CD8-positive, alpha-beta memory T cell (primary cell): ENCODE measurements around the gene CNGA1. TPM values are rescaled to one million over a fixed set of nuclear protein-coding genes. Genes with fewer than 3 reads are reported as not detected.
A peak's percentile ranks its signal among the peaks of the same experiment; 100 is the strongest.

ENCODE experiments used
- CTCF ChIA-PET: fragments of 350-600 bp; sonication (Branson Sonifier 250); formaldehyde crosslinking; loops from one replicate; lab custom pipeline; 2021; ENCODE audit warnings: antibody characterized with exemption; lab: Charles Lee
- POLR2A ChIA-PET: fragments of 350-600 bp; sonication (Branson Sonifier 250); formaldehyde crosslinking; loops from one replicate; lab custom pipeline; 2021; ENCODE audit warnings: antibody characterized with exemption; lab: Charles Lee
- DNase-seq, 5 donors: peaks; one replicate each; pipeline versions ENCODE4 v3.0.0 to v3.0.0-alpha.2; 2020 to 2022; ENCODE audit warnings: mixed read lengths in 1 of 5
- H3K27ac ChIP-seq: one replicate; pipeline ENCODE4 v1.7.0; 2013; ENCODE audit warnings: low read depth, mild to moderate bottlenecking, low read length, moderate library complexity
- H3K27me3 ChIP-seq: 2 replicates; pipeline ENCODE4 v1.7.0; 2013; ENCODE audit warnings: low read length, mild to moderate bottlenecking; ENCODE audit not compliant: insufficient read depth, poor library complexity, severe bottlenecking
- H3K36me3 ChIP-seq: 2 replicates; pipeline ENCODE4 v1.7.0; 2013; ENCODE audit warnings: mild to moderate bottlenecking, low read length, moderate library complexity; ENCODE audit not compliant: insufficient read depth
- H3K4me1 ChIP-seq: 2 replicates; pipeline ENCODE4 v1.7.0; 2013; ENCODE audit warnings: mild to moderate bottlenecking, low read length, moderate library complexity; ENCODE audit not compliant: insufficient read depth
- H3K4me3 ChIP-seq: 2 replicates; pipeline ENCODE4 v1.7.0; 2013; ENCODE audit warnings: mild to moderate bottlenecking, low read length
- H3K9me3 ChIP-seq: 2 replicates; pipeline ENCODE4 v1.7.0; 2013; ENCODE audit warnings: mild to moderate bottlenecking, low read length
- H3K27ac Mint-ChIP-seq, 8 donors: one replicate each; pipeline ENCODE4 v1.8.0; 2020 to 2021; ENCODE audit warnings: mixed read lengths in 8 of 8, mild to moderate bottlenecking in 6 of 8, inconsistent platforms in 3 of 8, moderate library complexity in 3 of 8
- H3K27me3 Mint-ChIP-seq, 2 donors: one replicate each; pipeline ENCODE4 v1.8.0; 2020 to 2021; ENCODE audit warnings: mixed read lengths in 2 of 2, mild to moderate bottlenecking in 1 of 2, moderate library complexity in 1 of 2
- H3K36me3 Mint-ChIP-seq, 3 donors: one replicate each; pipeline ENCODE4 v1.8.0; 2020 to 2021; ENCODE audit warnings: mixed read lengths in 3 of 3, inconsistent platforms in 1 of 3, mild to moderate bottlenecking in 1 of 3
- H3K4me1 Mint-ChIP-seq, 3 donors: one replicate each; pipeline ENCODE4 v1.8.0; 2020 to 2021; ENCODE audit warnings: mixed read lengths in 3 of 3, inconsistent platforms in 1 of 3, mild to moderate bottlenecking in 1 of 3
- H3K4me3 Mint-ChIP-seq, 7 donors: one replicate each; pipeline ENCODE4 v1.8.0; 2020 to 2021; ENCODE audit warnings: mixed read lengths in 7 of 7, mild to moderate bottlenecking in 6 of 7, moderate library complexity in 4 of 7, inconsistent platforms in 2 of 7
- H3K9me3 Mint-ChIP-seq, 5 donors: one replicate each; pipeline ENCODE4 v1.8.0; 2020 to 2022; ENCODE audit warnings: mixed read lengths in 5 of 5, mild to moderate bottlenecking in 3 of 5, moderate library complexity in 2 of 5, inconsistent platforms in 1 of 5
- polyA plus RNA-seq: library from polyadenylated mRNA; unstranded; fragments of 300-500 nt; fragmentation: Illumina TruSeq; gene quantifications from one replicate; pipeline ENCODE4 v1.2.3, GENCODE V29; 2021
- total RNA-seq, 2 experiments: library from RNA; stranded (reverse); gene quantifications; one replicate each; pipeline ENCODE4 v1.2.3, GENCODE V29; 2021

CNGA1 gene
- total and polyA plus RNA-seq, 3 experiments from 2014 or later, result not detected

DNA sequence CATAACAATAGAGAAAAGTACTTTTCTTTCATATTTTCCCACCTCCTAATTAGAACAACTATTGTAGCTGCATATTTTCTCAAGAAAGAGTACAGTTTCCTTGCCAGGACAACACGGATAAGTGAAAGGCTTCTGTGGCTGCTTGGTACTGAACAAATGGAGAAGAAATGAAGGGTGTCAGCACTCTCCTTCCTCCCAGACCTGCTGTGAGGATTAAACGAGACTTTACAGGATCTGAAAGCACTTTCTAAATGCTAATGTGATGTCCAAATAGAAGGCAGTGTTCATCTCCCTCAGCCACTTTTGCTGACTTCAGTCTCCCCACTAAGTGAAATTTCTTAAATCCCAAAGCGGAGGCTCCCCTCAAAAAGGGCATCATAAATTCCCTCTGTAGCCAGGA is 14.0 kb upstream of the CNGA1 start:
- Histone ChIP-seq H3K4me1 (no peaks in the 10 kb centered on the region), H3K27me3 (no peaks in the 10 kb centered on the region), H3K27ac (no peak overlapping the region), H3K9me3 (no peaks in the 10 kb centered on the region), H3K4me3 (no peak overlapping the region), H3K36me3 (no peaks in the 10 kb centered on the region)
- H3K36me3 Mint-ChIP-seq, result no peaks in the 10 kb centered on the region
- no peaks in the 10 kb centered on the region for H3K9me3 Mint-ChIP-seq
- ChIA-PET POLR2A (no interaction called here), CTCF (interaction anchor here (1.8 to 2.5 kb wide), 2 partner anchors 57 to 109 kb away, joined by 5 to 9 read pairs; no protein-coding TSS in a partner anchor)
- peak overlapping the region in 1 of 8 donors; percentile 3 for H3K27ac Mint-ChIP-seq
- no peak for DNase-seq
- peaks cover 4 to 7% of the 10 kb centered on the region in 2 donors for H3K27me3 Mint-ChIP-seq
- H3K4me3 Mint-ChIP-seq, result no peak overlapping the region
- H3K4me1 Mint-ChIP-seq, result peaks cover 3 to 15% (median 14%) of the 10 kb centered on the region in 3 donors

DNA sequence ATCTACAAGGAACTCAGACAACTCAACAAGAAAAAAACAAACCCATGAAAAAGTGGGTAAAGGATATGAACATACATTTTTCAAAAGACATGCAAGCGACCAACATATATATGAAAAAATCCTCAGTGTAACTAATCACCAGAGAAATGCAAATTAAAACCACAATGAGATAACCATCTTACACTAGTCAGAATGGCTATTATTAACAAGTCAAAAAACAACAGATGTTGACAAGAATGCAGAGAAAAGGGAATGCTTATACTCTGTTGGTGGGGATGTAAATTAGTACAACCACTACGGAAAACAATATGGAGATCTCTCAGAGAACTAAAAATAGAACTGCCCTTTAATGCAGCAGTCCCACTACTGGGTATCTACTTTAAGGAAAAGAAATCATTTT is 12.2 kb upstream of the CNGA1 start:
- POLR2A ChIA-PET, result no interaction called here
- H3K4me1 Mint-ChIP-seq, result peaks cover under 1 to 11% (median 10%) of the 10 kb centered on the region in 3 donors
- no peak overlapping the region for H3K4me3 ChIP-seq
- no peak for DNase-seq
- no peaks in the 10 kb centered on the region for H3K27me3 ChIP-seq
- H3K9me3 ChIP-seq, result no peaks in the 10 kb centered on the region
- H3K27me3 Mint-ChIP-seq, result peaks cover 12 to 15% of the 10 kb centered on the region in 2 donors
- no peak overlapping the region for H3K27ac Mint-ChIP-seq
- no peak overlapping the region for H3K27ac ChIP-seq
- peaks cover 0 to 3% (median 0%) of the 10 kb centered on the region in 3 donors for H3K36me3 Mint-ChIP-seq
- no peak overlapping the region for H3K4me3 Mint-ChIP-seq
- CTCF ChIA-PET, result interaction anchor here (0.9 to 1.3 kb wide), 2 partner anchors 9 to 12 kb away, joined by 3 read pairs; no protein-coding TSS in a partner anchor
- H3K36me3 ChIP-seq, result no peaks in the 10 kb centered on the region
- no peaks in the 10 kb centered on the region for H3K4me1 ChIP-seq
- no peaks in the 10 kb centered on the region for H3K9me3 Mint-ChIP-seq

DNA sequence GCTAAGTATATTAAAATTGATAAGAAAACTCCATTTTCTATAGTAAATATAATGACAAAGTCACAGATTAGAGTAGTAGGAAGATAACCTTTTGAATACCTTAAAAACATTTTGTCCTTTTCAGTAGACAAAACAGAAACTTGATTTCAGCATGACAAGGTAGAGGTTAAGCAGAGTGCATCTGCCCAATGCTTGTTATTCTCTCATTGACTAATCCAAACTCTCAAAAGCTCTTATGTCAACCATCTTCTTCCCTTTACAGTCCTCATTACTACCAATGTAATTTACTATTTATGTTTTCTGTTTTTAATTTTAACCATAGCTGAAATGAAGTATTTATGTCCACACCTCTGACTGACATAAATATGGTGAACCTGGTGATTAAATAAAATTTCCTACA is 11.2 kb upstream of the CNGA1 start:
- Mint-ChIP-seq H3K4me3 (no peak overlapping the region), H3K36me3 (peaks cover 0 to 3% (median 0%) of the 10 kb centered on the region in 3 donors), H3K4me1 (peaks cover 0 to 10% (median 9%) of the 10 kb centered on the region in 3 donors), H3K27ac (no peak overlapping the region), H3K27me3 (peaks cover 15 to 18% of the 10 kb centered on the region in 2 donors), H3K9me3 (no peaks in the 10 kb centered on the region)
- Histone ChIP-seq H3K36me3 (no peaks in the 10 kb centered on the region), H3K9me3 (no peaks in the 10 kb centered on the region), H3K4me1 (no peaks in the 10 kb centered on the region), H3K4me3 (no peak overlapping the region), H3K27me3 (no peaks in the 10 kb centered on the region), H3K27ac (no peak overlapping the region)
- ChIA-PET POLR2A (no interaction called here), CTCF (interaction anchor here (0.5 to 1.3 kb wide), 3 partner anchors 8 to 14 kb away, joined by 3 read pairs; no protein-coding TSS in a partner anchor)
- no peak for DNase-seq

- no peaks in the 10 kb centered on the region for H3K4me1 ChIP-seq
- Mint-ChIP-seq H3K27me3 (peaks cover 16 to 26% of the 10 kb centered on the region in 2 donors), H3K4me1 (peaks cover 0 to 10% (median 9%) of the 10 kb centered on the region in 3 donors), H3K27ac (no peak overlapping the region), H3K4me3 (no peak overlapping the region), H3K36me3 (peaks cover 0 to 3% (median 0%) of the 10 kb centered on the region in 3 donors), H3K9me3 (no peaks in the 10 kb centered on the region)
- no peaks in the 10 kb centered on the region for H3K27me3 ChIP-seq
- POLR2A ChIA-PET, result no interaction called here
- H3K4me3 ChIP-seq, result no peak overlapping the region
- H3K9me3 ChIP-seq, result no peaks in the 10 kb centered on the region
- DNase-seq, result no peak
- H3K27ac ChIP-seq, result no peak overlapping the region
- H3K36me3 ChIP-seq, result no peaks in the 10 kb centered on the region
- CTCF ChIA-PET, result no interaction called here
These were observed 8.5 kb upstream of the CNGA1 start for GRCh38 chr4:48025005-48025404.

- H3K4me1 Mint-ChIP-seq, result peaks cover 0 to 10% (median 9%) of the 10 kb centered on the region in 3 donors
These were observed 8.0 kb upstream of the CNGA1 start for GRCh38 chr4:48024522-48024921.

GRCh38 chr4:48022192-48022799 is 5.8 kb upstream of the CNGA1 start:
- H3K27me3 Mint-ChIP-seq, result peaks cover 17 to 26% of the 10 kb centered on the region in 2 donors
- no peaks in the 10 kb centered on the region for H3K9me3 Mint-ChIP-seq
- no peak overlapping the region for H3K4me3 Mint-ChIP-seq
- no peak for DNase-seq
- H3K4me3 ChIP-seq, result no peak overlapping the region
- H3K9me3 ChIP-seq, result no peaks in the 10 kb centered on the region
- H3K4me1 ChIP-seq, result peaks cover 2% of the 10 kb centered on the region
- peaks cover 0 to 3% (median 0%) of the 10 kb centered on the region in 3 donors for H3K36me3 Mint-ChIP-seq
- no peaks in the 10 kb centered on the region for H3K27me3 ChIP-seq
- H3K4me1 Mint-ChIP-seq, result peaks cover 3 to 4% (median 3%) of the 10 kb centered on the region in 3 donors
- no peak overlapping the region for H3K27ac Mint-ChIP-seq
- ChIA-PET CTCF (no interaction called here), POLR2A (no interaction called here)
- no peak overlapping the region for H3K27ac ChIP-seq
- H3K36me3 ChIP-seq, result no peaks in the 10 kb centered on the region

More at GRCh38 chr4:48024522-48024921, 8.0 kb upstream of the CNGA1 start:
- Histone ChIP-seq H3K4me1 (no peaks in the 10 kb centered on the region), H3K4me3 (no peak overlapping the region), H3K27ac (no peak overlapping the region), H3K9me3 (no peaks in the 10 kb centered on the region), H3K36me3 (no peaks in the 10 kb centered on the region), H3K27me3 (no peaks in the 10 kb centered on the region)
- no peak for DNase-seq
- ChIA-PET POLR2A (no interaction called here), CTCF (no interaction called here)
- H3K27ac Mint-ChIP-seq, result no peak overlapping the region
- H3K27me3 Mint-ChIP-seq, result peaks cover 16 to 26% of the 10 kb centered on the region in 2 donors
- no peak overlapping the region for H3K4me3 Mint-ChIP-seq
- H3K36me3 Mint-ChIP-seq, result peaks cover 0 to 3% (median 0%) of the 10 kb centered on the region in 3 donors
- H3K9me3 Mint-ChIP-seq, result no peaks in the 10 kb centered on the region

DNA sequence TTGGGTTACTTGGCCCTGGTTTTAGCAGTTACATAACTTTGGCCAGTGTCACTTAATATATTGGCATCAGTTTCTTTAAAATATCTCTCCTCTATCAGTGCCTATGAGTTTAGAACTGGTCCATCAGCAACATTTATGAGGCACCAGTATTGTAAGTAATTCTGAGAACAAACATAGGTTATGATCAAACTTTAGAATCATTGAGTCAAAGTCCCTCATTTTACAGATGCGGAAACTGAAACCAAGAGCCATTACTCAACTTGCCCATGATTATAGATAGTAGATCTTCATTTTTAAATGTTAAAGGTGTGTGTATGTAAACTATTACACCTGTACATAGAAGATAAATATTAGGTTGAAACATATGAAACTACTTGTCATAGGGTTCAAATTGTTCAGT is 4.6 kb upstream of the CNGA1 start:
- H3K4me1 Mint-ChIP-seq, result peaks cover 7 to 10% (median 8%) of the 10 kb centered on the region in 3 donors
- H3K27ac Mint-ChIP-seq, result no peak overlapping the region

DNA sequence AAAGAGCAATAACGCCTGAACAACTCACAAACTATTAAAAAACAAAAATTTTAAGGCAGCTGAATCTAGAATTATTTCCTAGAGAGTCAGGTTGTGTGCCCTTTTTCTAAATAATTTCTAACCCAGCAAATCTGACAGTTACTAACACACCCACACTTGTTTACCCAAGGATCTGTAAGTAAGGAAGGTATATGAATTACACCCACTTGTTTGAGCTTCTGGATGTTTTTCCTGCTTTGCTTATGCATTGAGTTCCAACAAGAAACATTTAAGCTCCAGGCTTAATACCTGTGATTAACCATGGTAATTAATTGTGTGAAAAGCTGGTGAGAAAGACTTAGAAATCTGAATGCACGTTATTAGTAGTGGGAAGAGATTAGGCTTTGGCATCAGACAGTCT is 1.6 kb upstream of the CNGA1 start:
- H3K27ac Mint-ChIP-seq, result no peak overlapping the region
- peaks cover 11 to 16% (median 12%) of the 10 kb centered on the region in 3 donors for H3K4me1 Mint-ChIP-seq
- Histone ChIP-seq H3K4me1 (peaks cover 11% of the 10 kb centered on the region), H3K27ac (no peak overlapping the region), H3K9me3 (no peaks in the 10 kb centered on the region), H3K4me3 (no peak overlapping the region), H3K27me3 (no peaks in the 10 kb centered on the region), H3K36me3 (no peaks in the 10 kb centered on the region)
- no peaks in the 10 kb centered on the region for H3K36me3 Mint-ChIP-seq
- H3K4me3 Mint-ChIP-seq, result peak overlapping the region in 1 of 7 donors; percentile 86
- no peaks in the 10 kb centered on the region for H3K9me3 Mint-ChIP-seq
- DNase-seq, result no peak
- ChIA-PET POLR2A (no interaction called here), CTCF (interaction anchor here (0.9 to 1.9 kb wide), 5 partner anchors 15 to 91 kb away, joined by 3 to 5 read pairs (median 3); no protein-coding TSS in a partner anchor)
- H3K27me3 Mint-ChIP-seq, result peaks cover 6 to 21% of the 10 kb centered on the region in 2 donors

More for the DNA sequence above, 4.6 kb upstream of the CNGA1 start:
- H3K27me3 ChIP-seq, result no peaks in the 10 kb centered on the region
- Mint-ChIP-seq H3K36me3 (peaks cover 0 to 3% (median 0%) of the 10 kb centered on the region in 3 donors), H3K4me3 (no peak overlapping the region), H3K27me3 (peaks cover 18 to 27% of the 10 kb centered on the region in 2 donors), H3K9me3 (no peaks in the 10 kb centered on the region)
- no peaks in the 10 kb centered on the region for H3K36me3 ChIP-seq
- H3K9me3 ChIP-seq, result no peaks in the 10 kb centered on the region
- H3K4me1 ChIP-seq, result peaks cover 5% of the 10 kb centered on the region
- DNase-seq, result no peak
- ChIA-PET POLR2A (no interaction called here), CTCF (no interaction called here)
- H3K27ac ChIP-seq, result no peak overlapping the region
- H3K4me3 ChIP-seq, result no peak overlapping the region
